GM23248 (cell line): ENCODE results near the gene SMIM35. TPM values are rescaled to one million over a fixed set of nuclear protein-coding genes. Genes with fewer than 3 reads are reported as not detected.

Experiments used
- DNase-seq: peaks from one replicate; pipeline ENCODE4 v3.0.0-alpha.2; 2015
- H2AFZ ChIP-seq: fragments of 200-600 bp; sonication (generic); 2 replicates; pipeline ENCODE4 v1.6.1; 2016; ENCODE audit warnings: antibody characterized with exemption
- H3F3A ChIP-seq: fragments of 200-600 bp; sonication (generic); 2 replicates; pipeline ENCODE4 v1.6.1; 2016; ENCODE audit warnings: mild to moderate bottlenecking, antibody characterized with exemption, mixed run types; ENCODE audit not compliant: insufficient read depth
- H3K27ac ChIP-seq: fragments of 200-600 bp; sonication (generic); 2 replicates; pipeline ENCODE4 v1.5.1; 2016; ENCODE audit warnings: mild to moderate bottlenecking
- H3K27me3 ChIP-seq: fragments of 200-600 bp; sonication (generic); replicated peaks from 2 replicates; pipeline ENCODE4 v1.6.1; 2016; ENCODE audit warnings: mild to moderate bottlenecking; ENCODE audit not compliant: insufficient read depth
- H3K36me3 ChIP-seq: fragments of 200-600 bp; sonication (generic); 2 replicates; pipeline ENCODE4 v1.6.1; 2016; ENCODE audit warnings: low read depth, mild to moderate bottlenecking
- H3K4me1 ChIP-seq: fragments of 200-600 bp; sonication (generic); 2 replicates; pipeline ENCODE4 v1.6.1; 2016; ENCODE audit warnings: mild to moderate bottlenecking; ENCODE audit not compliant: insufficient read depth
- H3K4me2 ChIP-seq: fragments of 200-600 bp; sonication (generic); one replicate; pipeline ENCODE4 v1.6.1; 2016; ENCODE audit warnings: mild to moderate bottlenecking; ENCODE audit not compliant: unreplicated experiment
- H3K4me3 ChIP-seq: fragments of 200-600 bp; sonication (generic); 2 replicates; pipeline ENCODE4 v1.5.1; 2016; ENCODE audit warnings: mild to moderate bottlenecking
- H3K79me2 ChIP-seq: fragments of 200-600 bp; sonication (generic); 2 replicates; pipeline ENCODE4 v1.6.1; 2016; ENCODE audit warnings: mild to moderate bottlenecking; ENCODE audit not compliant: insufficient read depth
- H3K9ac ChIP-seq: fragments of 200-600 bp; sonication (generic); 2 replicates; pipeline ENCODE4 v1.6.1; 2016; ENCODE audit warnings: mild to moderate bottlenecking
- H3K9me2 ChIP-seq: fragments of 200-600 bp; sonication (generic); 2 replicates; pipeline ENCODE4 v1.6.1; 2016; ENCODE audit warnings: mixed run types, mild to moderate bottlenecking, moderate library complexity; ENCODE audit not compliant: insufficient read depth
- H3K9me3 ChIP-seq: fragments of 200-600 bp; sonication (generic); one replicate; pipeline ENCODE4 v1.6.1; 2017; ENCODE audit warnings: low read depth
- H4K20me1 ChIP-seq: fragments of 200-600 bp; sonication (generic); 2 replicates; pipeline ENCODE4 v1.6.0; 2016; ENCODE audit not compliant: insufficient read depth
- EZH2 ChIP-seq: fragments of 200-600 bp; sonication (generic); IDR thresholded peaks from 2 replicates; pipeline ENCODE4 v1.6.1; 2018; ENCODE audit warnings: antibody characterized with exemption, mild to moderate bottlenecking; ENCODE audit not compliant: insufficient read depth, poor library complexity, severe bottlenecking
- EZH2phosphoT487 ChIP-seq: fragments of 200-600 bp; sonication (generic); IDR thresholded peaks from 2 replicates; pipeline ENCODE4 v1.6.1; 2018; ENCODE audit warnings: antibody characterized with exemption, moderate library complexity, mild to moderate bottlenecking, low read depth; ENCODE audit not compliant: insufficient read depth
- WGBS, 2 experiments: methylation state at CpG; one replicate each; pipeline ENCODE4 v1.1.6; 2015 to 2017; ENCODE audit warnings: low lambda C conversion rate in 2 of 2, low coverage in 1 of 2; ENCODE audit errors: missing lambda C conversion rate in 2 of 2; 5-methylcytosine and 5-hydroxymethylcytosine counted together
- in situ Hi-C: fragments of 300-500 bp; cut with MboI; formaldehyde crosslinking; loops from 2 replicates; pipeline ENCODE4 v1.15.0; 2020
- polyA plus RNA-seq: library from polyadenylated mRNA; unstranded; fragments of >200 nt; fragmentation: Nextera tagmentation; extraction: Ambion mirVana; gene quantifications from 2 replicates; pipeline ENCODE4 v1.2.1, GENCODE V29; 2016
- total RNA-seq: library from RNA; depleted of rRNA; stranded (reverse); fragments of >200 nt; shearing (Covaris generic); gene quantifications from 2 replicates; pipeline ENCODE4 v1.2.3, GENCODE V29; 2014

Gene SMIM35
- total and polyA plus RNA-seq, 2 experiments from 2014 or later: not detected

DNA sequence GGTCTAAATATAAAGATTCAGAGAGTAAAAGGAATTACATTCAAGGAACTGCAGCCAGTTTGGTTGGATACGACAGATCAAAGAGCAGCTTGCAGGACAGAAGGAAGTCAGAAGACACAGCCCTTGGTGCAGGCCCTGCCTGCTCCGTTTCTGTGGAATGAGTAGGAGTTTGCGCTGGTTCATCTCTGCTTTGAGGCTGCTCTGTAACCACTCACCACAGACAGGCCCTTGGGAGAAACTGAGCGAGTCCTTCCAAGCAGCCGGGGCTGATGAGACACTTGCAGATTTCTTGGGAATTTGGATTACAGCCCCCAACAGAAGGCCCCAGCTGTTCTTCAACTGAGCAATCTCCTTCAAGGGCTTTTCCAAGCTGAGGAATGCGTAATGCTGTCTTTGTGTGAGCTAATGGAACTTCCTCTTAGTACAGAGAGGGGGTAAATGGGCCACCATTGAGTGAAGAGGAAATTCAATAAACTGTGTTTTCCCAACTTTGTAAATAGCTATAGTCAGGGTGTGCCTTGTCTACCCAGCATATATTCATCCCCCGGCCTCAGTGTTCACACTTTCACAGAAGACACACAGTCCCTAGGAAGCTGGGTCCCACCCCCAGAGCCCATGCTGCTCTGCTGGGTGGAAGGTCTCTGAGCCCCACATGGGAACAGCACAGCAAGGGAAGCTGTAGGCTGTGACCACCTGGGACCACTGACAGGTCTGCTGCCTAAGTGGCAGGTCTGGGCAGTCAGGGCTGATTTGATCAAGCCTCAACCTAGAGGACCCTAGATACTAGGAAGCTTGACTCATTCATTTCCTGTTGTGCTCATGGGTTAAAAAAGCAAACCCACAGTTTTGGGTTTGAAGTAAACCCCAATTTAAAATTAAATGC lies 84.0 kb downstream of the SMIM35 start:
- 31 to 34% methylated on average over 7 of the region's 7 CpGs for WGBS, 2 experiments
- H3K4me2 ChIP-seq: no peak overlapping the region

DNA sequence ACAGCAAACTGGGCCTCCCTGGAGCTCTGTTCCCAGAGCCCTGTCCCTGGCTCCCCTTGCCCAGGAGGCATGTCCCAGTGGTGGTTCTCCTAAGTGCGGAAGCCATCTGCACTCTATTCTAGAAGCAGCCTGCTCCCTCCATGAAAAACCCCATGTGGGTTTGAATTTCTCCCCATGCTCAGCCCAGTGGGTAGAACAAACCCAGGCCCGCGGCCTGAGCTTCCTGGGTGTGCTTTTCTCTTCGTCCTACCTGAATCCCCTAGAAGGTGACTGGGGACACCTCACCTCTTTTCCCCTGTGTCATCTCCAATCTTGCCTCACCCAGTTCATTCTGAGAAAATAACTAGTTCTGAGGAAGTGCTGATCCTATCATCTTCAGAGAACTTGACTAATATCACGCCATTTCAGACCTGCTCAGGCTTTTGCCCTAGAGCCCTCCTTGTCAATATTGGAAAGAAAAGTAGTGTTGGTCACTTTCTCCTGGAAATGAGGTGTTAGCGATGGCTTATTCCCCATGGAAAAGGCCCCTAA lies 84.7 kb downstream of the SMIM35 start:
- Histone ChIP-seq H3K4me3 (no peak overlapping the region), H3K4me2 (no peak overlapping the region), H3K9me2 (no peaks in the 10 kb centered on the region), H2AFZ (no peak overlapping the region), H3K27ac (no peak overlapping the region), H3K4me1 (no peaks in the 10 kb centered on the region), H4K20me1 (no peaks in the 10 kb centered on the region), H3K27me3 (no peaks in the 10 kb centered on the region), H3K9ac (no peak overlapping the region), H3K79me2 (no peaks in the 10 kb centered on the region), H3F3A (no peaks in the 10 kb centered on the region), H3K36me3 (no peaks in the 10 kb centered on the region), H3K9me3 (no peaks in the 10 kb centered on the region)
- 56 to 67% methylated on average over 6 of the region's 6 CpGs for WGBS, 2 experiments
- in situ Hi-C loops: no loop called here
- TF ChIP-seq EZH2 (no peak), EZH2phosphoT487 (no peak)
- DNase-seq: no peak

More for the DNA sequence above, 84.0 kb downstream of the SMIM35 start:
- Histone ChIP-seq H2AFZ (no peak overlapping the region), H3K4me3 (no peak overlapping the region), H4K20me1 (no peaks in the 10 kb centered on the region), H3K4me1 (no peaks in the 10 kb centered on the region), H3K79me2 (no peaks in the 10 kb centered on the region), H3K9me2 (no peaks in the 10 kb centered on the region), H3K27ac (no peak overlapping the region), H3K36me3 (no peaks in the 10 kb centered on the region), H3K9me3 (no peaks in the 10 kb centered on the region), H3K27me3 (no peaks in the 10 kb centered on the region), H3K9ac (no peak overlapping the region), H3F3A (no peaks in the 10 kb centered on the region)
- in situ Hi-C loops: no loop called here
- TF ChIP-seq EZH2phosphoT487 (no peak), EZH2 (no peak)
- DNase-seq: no peak

DNA sequence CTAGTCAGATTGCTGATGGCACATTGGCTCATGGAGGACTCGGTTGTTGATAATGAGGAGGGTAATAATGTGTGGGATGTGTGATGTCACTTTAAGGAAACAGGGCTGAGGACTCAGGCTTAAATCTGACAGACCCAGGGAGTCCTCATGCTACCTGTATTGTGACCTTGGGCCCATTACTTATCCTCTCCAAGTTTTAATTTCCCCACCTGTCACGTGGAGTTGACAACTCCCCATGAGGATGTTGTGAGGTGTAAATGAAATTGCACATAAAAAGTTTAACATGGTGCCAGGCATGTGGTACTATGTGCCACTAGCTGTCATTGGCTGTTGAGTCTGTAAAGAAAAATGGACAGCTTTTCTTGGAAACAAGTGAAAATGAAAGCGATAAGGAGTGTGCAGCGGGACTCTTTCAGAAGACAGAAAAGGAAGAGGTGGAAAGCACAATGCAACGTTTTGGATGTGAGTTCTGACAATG lies 85.2 kb downstream of the SMIM35 start:
- H3K9me3 ChIP-seq: no peaks in the 10 kb centered on the region
- no peaks in the 10 kb centered on the region for H4K20me1 ChIP-seq
- H3K27me3 ChIP-seq: no peaks in the 10 kb centered on the region
- no peak overlapping the region for H2AFZ ChIP-seq
- DNase-seq: no peak
- H3K4me2 ChIP-seq: no peak overlapping the region
- H3K4me1 ChIP-seq: no peaks in the 10 kb centered on the region
- H3K9ac ChIP-seq: no peak overlapping the region
- no peaks in the 10 kb centered on the region for H3K36me3 ChIP-seq
- no peak overlapping the region for H3K27ac ChIP-seq
- H3K9me2 ChIP-seq: no peaks in the 10 kb centered on the region
- no peak for TF ChIP-seq EZH2
- no peak for TF ChIP-seq EZH2phosphoT487
- H3K79me2 ChIP-seq: no peaks in the 10 kb centered on the region
- no peaks in the 10 kb centered on the region for H3F3A ChIP-seq
- in situ Hi-C loops: no loop called here
- H3K4me3 ChIP-seq: no peak overlapping the region
- WGBS, 2 experiments: 47 to 49% methylated on average over 5 of the region's 5 CpGs

DNA sequence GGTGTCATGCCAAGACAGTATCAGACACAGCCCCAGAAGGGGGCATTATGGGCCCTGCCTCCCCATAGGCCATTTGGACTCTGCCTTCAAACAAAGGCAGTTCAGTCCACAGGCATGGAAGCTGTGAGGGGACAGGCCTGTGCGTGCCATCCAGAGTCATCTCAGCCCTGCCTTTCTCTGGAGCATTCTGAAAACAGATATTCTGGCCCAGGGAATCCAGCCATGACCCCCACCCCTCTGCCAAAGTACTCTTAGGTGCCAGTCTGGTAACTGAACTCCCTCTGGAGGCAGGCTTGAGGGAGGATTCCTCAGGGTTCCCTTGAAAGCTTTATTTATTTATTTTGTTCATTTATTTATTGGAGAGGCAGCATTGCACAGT lies 85.9 kb downstream of the SMIM35 start:
- TF ChIP-seq EZH2 (no peak), EZH2phosphoT487 (no peak)
- Histone ChIP-seq H3K4me2 (no peak overlapping the region), H3K79me2 (no peaks in the 10 kb centered on the region), H3K4me1 (no peaks in the 10 kb centered on the region), H3K4me3 (no peak overlapping the region), H2AFZ (no peak overlapping the region), H3K27ac (no peak overlapping the region), H3F3A (no peaks in the 10 kb centered on the region), H4K20me1 (no peaks in the 10 kb centered on the region), H3K9me3 (no peaks in the 10 kb centered on the region), H3K9ac (no peak overlapping the region), H3K36me3 (no peaks in the 10 kb centered on the region), H3K27me3 (no peaks in the 10 kb centered on the region), H3K9me2 (no peaks in the 10 kb centered on the region)
- WGBS, 2 experiments: 38 to 83% methylated on average over 1 of the region's 1 CpG
- DNase-seq: no peak
- in situ Hi-C loops: no loop called here
